ENCODE measurements around the gene GOLGA8O.
"Not testable (repeated sequence)": the region's sequence is repeated elsewhere in the genome, so short reads cannot be mapped to it uniquely, and the experiment has no call there.

Gene GOLGA8O, protein sequence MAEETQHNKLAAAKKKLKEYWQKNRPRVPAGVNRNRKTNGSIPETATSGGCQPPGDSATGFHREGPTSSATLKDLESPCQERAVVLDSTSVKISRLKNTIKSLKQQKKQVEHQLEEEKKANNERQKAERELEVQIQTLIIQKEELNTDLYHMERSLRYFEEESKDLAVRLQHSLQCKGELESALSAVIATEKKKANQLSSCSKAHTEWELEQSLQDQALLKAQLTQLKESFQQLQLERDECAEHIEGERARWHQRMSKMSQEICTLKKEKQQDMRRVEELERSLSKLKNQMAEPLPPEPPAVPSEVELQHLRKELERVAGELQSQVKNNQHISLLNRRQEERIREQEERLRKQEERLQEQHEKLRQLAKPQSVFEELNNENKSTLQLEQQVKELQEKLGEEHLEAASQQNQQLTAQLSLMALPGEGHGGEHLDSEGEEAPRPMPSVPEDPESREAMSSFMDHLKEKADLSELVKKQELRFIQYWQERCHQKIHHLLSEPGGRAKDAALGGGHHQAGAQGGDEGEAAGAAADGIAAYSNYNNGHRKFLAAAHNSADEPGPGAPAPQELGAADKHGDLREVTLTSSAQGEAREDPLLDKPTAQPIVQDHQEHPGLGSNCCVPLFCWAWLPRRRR

GRCh38 chr15:32455534-32455933 is at the start of gene GOLGA8O:
GOLGA8O (minus strand) TSS chr15:32455634; CDS start chr15:32455536, 98 bp downstream.
- not testable (repeated sequence) for DNase-seq (ENCODE audit: low read depth in 2 of 2)

GRCh38 chr15:32504152-32504811 is 48.8 kb upstream of the GOLGA8O start:
- not testable (repeated sequence) for DNase-seq (ENCODE audit: low read depth in 2 of 2)

DNA sequence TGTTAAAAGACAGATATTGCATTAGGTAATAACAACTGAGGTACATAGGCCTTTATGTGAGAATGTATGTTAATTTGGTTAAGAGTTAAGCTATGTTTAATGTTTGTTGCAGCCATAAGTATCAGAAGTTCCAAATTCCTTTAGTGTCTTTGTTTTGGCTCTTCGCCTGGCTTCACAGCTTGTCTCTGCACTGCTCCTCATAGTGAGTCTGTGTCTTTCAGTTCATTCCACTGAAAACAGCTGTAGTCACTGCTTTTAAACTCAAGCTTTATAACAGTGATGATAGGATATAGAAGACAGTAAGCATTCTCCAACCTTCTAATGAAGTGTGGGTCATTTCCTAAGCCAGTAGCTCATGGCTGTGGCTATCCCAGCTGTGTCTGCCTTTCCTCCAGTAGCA is 47.5 kb upstream of the GOLGA8O start:
- DNase-seq (ENCODE audit: low read depth in 2 of 2), result not testable (repeated sequence)

DNA sequence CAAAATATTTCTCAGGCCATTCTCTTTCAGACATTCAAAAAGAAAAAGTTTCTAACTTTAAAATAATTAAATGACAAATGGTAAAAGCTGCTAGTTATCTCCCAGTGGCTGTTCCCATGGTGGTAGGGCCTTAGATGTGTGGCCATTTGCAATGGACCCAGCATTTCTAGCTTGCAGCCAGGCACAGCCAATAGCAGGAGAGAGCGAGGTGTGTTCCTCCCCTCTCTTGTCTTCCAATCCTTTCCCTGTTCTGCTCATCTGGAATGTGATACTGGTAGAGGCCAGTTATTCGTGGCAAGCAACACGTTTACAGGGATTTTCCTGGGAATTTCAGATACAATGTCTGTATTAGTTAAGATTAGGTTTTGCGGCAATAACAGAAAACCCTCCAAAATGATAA is 37.3 kb upstream of the GOLGA8O start:
- DNase-seq (ENCODE audit: low read depth in 2 of 2), result not testable (repeated sequence)

DNA sequence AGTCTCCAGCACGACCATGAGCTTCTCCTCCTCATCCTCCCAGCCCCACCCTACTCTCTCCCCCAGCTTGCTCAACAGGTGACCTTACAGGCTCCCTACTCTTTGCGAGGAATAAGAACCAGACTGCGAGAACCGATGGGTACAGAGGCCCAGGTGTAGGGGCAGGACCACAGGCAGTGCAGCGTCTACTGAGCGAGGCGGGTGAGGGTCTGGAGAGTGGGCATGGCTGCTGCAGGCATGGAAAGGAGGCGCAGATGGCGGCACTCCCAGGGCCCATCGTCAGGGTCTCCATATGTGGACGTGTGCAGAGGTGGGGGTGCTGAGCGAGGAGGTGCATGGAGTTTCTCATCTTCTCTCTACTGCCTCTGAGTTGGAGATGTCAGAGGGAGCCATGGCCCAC is 31.0 kb upstream of the GOLGA8O start:
- not testable (repeated sequence) for DNase-seq (ENCODE audit: low read depth in 2 of 2)

DNA sequence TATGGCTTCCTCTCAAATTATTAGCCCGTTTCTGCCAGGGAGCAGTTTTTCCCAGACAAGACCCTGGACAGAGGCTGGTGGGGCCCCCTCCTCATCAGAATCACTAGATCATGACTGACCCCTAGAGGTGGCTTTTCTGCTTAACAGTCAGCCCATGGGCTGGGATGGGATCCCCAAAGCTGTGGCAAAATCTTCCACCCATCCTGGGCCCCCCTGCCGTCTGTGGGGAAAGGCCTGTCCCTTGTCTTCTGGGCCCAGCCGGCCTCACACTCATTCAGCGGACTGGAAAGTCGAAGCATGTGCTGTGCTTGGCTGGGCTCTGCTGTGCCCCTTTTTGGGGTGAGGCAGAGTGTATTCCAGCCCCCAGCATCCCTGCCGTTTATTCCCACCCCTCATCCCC is 27.9 kb upstream of the GOLGA8O start:
- not testable (repeated sequence) for DNase-seq (ENCODE audit: low read depth in 2 of 2)

DNA sequence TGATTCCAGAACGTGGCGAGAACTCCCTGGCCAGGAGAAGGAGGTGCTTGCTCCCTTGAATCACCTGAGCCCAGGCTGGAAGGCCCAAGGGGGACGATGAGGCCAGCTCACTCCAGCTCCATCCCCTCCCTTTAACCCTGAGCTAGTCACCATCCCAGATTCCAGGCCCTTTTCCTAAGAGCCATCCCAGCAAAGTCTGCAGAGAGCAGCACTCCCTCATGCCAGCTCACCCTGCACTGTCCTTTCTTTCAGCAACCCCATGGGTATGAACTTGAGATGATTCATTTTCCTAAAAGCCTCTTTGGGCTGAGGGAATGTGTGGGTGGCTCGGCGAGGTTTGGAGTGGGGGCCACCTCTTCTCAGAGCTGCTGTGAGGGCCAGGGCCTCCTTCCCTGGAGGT is 26.2 kb upstream of the GOLGA8O start:
- DNase-seq (ENCODE audit: low read depth in 2 of 2), result not testable (repeated sequence)

DNA sequence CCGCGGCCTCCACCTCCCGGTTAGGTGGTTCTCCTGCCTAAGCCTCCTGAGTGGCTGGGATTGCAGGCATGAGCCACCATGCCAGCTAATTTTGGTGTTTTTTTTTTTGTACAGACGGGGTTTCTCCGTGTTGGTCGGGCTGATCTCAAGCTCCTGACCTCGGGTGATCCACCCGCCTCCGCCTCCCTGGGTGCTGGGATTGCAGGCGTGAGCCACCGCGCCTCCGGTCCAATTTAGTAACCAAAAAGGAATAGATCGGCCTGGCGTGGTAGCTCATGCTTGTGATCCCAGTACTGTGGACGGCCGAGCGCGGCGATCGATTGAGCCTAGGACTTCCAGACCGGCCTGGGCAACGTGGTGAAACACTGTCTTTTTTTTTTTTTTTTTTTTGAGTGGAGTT is 12.6 kb upstream of the GOLGA8O start:
- not testable (repeated sequence) for DNase-seq (ENCODE audit: low read depth in 2 of 2)

GRCh38 chr15:32440445-32440977 is 14.9 kb downstream of the GOLGA8O start:
- DNase-seq (ENCODE audit: low read depth in 2 of 2), result not testable (repeated sequence)

- not testable (repeated sequence) for DNase-seq (ENCODE audit: low read depth in 2 of 2)
Observed at GRCh38 chr15:32434102-32434963, 21.1 kb downstream of the GOLGA8O start.

- not testable (repeated sequence) for DNase-seq (ENCODE audit: low read depth in 2 of 2)
Observed at GRCh38 chr15:32427635-32428034, 27.8 kb downstream of the GOLGA8O start.

DNA sequence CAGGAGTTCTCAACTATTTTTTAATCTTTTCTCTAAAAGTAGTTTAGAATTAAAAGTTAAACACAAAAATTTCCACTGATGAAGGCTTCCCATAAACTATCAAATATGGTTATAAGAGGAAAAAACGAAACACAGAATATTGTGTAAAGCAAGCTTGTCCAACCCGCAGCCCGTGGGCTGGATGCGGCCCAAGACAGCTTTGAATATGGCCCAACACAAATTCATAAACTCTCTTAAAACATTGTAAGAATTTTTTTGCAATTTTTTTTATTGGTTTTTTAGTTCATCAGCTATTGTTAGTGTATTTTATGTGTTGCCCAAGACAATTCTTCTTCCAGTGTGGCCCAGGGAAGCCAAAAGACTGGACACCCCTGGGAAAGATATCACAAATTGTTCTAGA is 28.9 kb downstream of the GOLGA8O start:
- DNase-seq (ENCODE audit: low read depth in 2 of 2), result not testable (repeated sequence)

DNA sequence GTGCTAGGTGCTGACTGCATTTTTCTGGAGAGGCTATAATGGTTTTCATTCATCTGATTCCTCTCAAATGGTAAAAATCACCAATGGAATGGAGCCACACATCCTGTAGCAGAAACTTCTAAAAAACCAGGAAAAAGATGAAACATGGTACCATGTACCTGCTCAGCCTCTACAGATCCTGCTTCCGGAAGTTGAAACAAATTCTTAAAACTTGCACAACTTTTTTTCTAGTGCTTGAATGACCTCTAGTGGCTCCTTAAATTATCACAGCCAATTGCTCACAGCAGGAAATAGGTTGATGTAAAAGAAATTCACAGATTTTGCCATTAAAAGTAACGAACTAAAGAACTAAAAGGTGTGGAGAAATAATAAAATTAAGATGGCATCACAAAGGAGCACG is 47.5 kb downstream of the GOLGA8O start:
- DNase-seq (ENCODE audit: low read depth in 2 of 2), result not testable (repeated sequence)

- DNase-seq (ENCODE audit: low read depth in 2 of 2), result not testable (repeated sequence)
Observed at GRCh38 chr15:32403192-32403591, 52.2 kb downstream of the GOLGA8O start, which contains the start of gene GOLGA8K. GOLGA8K (minus strand) TSS chr15:32403292; CDS start chr15:32403194, 98 bp downstream.

GRCh38 chr15:32396522-32396921 is 58.9 kb downstream of the GOLGA8O start:
- not testable (repeated sequence) for DNase-seq (ENCODE audit: low read depth in 2 of 2)

Data from stimulated activated CD8-positive, alpha-beta memory T cell treated with anti-CD3 and anti-CD28 coated beads, Interleukin-7, amount 100 ng/mL, for 1 hour (primary cell).